Kidney epithelial cell (primary cell): Measurements from ENCODE around the gene ICAM2. TPM values are rescaled to one million over a fixed set of nuclear protein-coding genes. Genes with fewer than 3 reads are reported as not detected.

Source experiments
- DNase-seq: peaks from one replicate; pipeline ENCODE4 v3.0.0-alpha.2; 2010; ENCODE audit warnings: low read depth
- H3K27me3 ChIP-seq: 2 replicates; pipeline ENCODE4 v1.6.0; 2011; ENCODE audit warnings: low read length; ENCODE audit not compliant: control insufficient read depth, insufficient read depth
- H3K36me3 ChIP-seq: 2 replicates; pipeline ENCODE4 v1.5.1; 2011; ENCODE audit warnings: low read length; ENCODE audit not compliant: control insufficient read depth, insufficient read depth
- H3K4me3 ChIP-seq: 2 replicates; pipeline ENCODE4 v1.5.1; 2011; ENCODE audit warnings: low read depth, mild to moderate bottlenecking, control low read depth, low read length
- CTCF ChIP-seq: IDR thresholded peaks from 2 replicates; pipeline ENCODE4 v1.5.1; 2011; ENCODE audit warnings: mild to moderate bottlenecking, moderate library complexity, low read length, control low read depth, inconsistent platforms; ENCODE audit not compliant: insufficient read depth, poor library complexity, severe bottlenecking
- total RNA-seq: library from RNA; depleted of rRNA; stranded (reverse); fragments of >200 nt; gene quantifications from 2 replicates; pipeline ENCODE4 v1.2.3, GENCODE V29; 2015

Gene ICAM2
- total RNA-seq, 1 donor from 2014 or later = 11.5 TPM

- no peak for DNase-seq
- Histone ChIP-seq H3K36me3 (no peaks in the 10 kb centered on the region), H3K27me3 (no peaks in the 10 kb centered on the region), H3K4me3 (no peak within 1 kb of the TSS)
- TF ChIP-seq CTCF = no peak
These were observed 47.6 kb downstream of the ICAM2 start, which contains the start of gene SCN4A for GRCh38 chr17:63972796-63973195. Gene SCN4A (minus strand): TSS chr17:63972918. CDS start chr17:63972841, 77 bp downstream.

- DNase-seq = no peak
- no peak for TF ChIP-seq CTCF
- Histone ChIP-seq H3K27me3 (no peaks in the 10 kb centered on the region), H3K4me3 (no peak overlapping the region), H3K36me3 (no peaks in the 10 kb centered on the region)
These were observed 51.2 kb downstream of the ICAM2 start for GRCh38 chr17:63969278-63969677.

- Histone ChIP-seq H3K27me3 (no peaks in the 10 kb centered on the region), H3K4me3 (no peak overlapping the region), H3K36me3 (no peaks in the 10 kb centered on the region)
- no peak for TF ChIP-seq CTCF
- DNase-seq = no peak
These were observed 52.5 kb downstream of the ICAM2 start for GRCh38 chr17:63967953-63968352.

GRCh38 chr17:63966646-63967264, 53.7 kb downstream of the ICAM2 start:
- no peak for DNase-seq
- H3K36me3 ChIP-seq = no peaks in the 10 kb centered on the region
- peaks cover 1% of the 10 kb centered on the region for H3K27me3 ChIP-seq
- no peak overlapping the region for H3K4me3 ChIP-seq
- no peak for TF ChIP-seq CTCF

GRCh38 chr17:63963123-63963522, 57.3 kb downstream of the ICAM2 start:
- H3K36me3 ChIP-seq = no peaks in the 10 kb centered on the region
- H3K27me3 ChIP-seq = peaks cover 13% of the 10 kb centered on the region
- DNase-seq = no peak
- TF ChIP-seq CTCF = no peak
- H3K4me3 ChIP-seq = no peak overlapping the region

- H3K4me3 ChIP-seq = no peak overlapping the region
- no peaks in the 10 kb centered on the region for H3K36me3 ChIP-seq
- no peak for DNase-seq
- no peak for TF ChIP-seq CTCF
- peaks cover 13% of the 10 kb centered on the region for H3K27me3 ChIP-seq
These were observed 58.1 kb downstream of the ICAM2 start for GRCh38 chr17:63962298-63962744.
